GM23248 (cell line): ENCODE measurements around the gene HEXIM2.

Source experiments
- EZH2 ChIP-seq: fragments of 200-600 bp; sonication (generic); IDR thresholded peaks from 2 replicates; pipeline ENCODE4 v1.6.1; 2018; ENCODE audit warnings: antibody characterized with exemption, mild to moderate bottlenecking; ENCODE audit not compliant: insufficient read depth, poor library complexity, severe bottlenecking
- EZH2phosphoT487 ChIP-seq: fragments of 200-600 bp; sonication (generic); IDR thresholded peaks from 2 replicates; pipeline ENCODE4 v1.6.1; 2018; ENCODE audit warnings: antibody characterized with exemption, moderate library complexity, mild to moderate bottlenecking, low read depth; ENCODE audit not compliant: insufficient read depth

- no peak for TF ChIP-seq EZH2
- TF ChIP-seq EZH2phosphoT487: no peak
These were observed 43.0 kb upstream of the HEXIM2 start for GRCh38 chr17:45118691-45119090.
